Adrenal gland (tissue), 12 donors: ENCODE measurements around the gene STEAP3. TPM values are rescaled to one million over a fixed set of nuclear protein-coding genes. Genes with fewer than 3 reads are reported as not detected.
A peak's percentile ranks its signal among the peaks of the same experiment; 100 is the strongest.

Experiments
- DNase-seq, 7 donors: peaks; one replicate each; pipeline ENCODE4 v3.0.0-alpha.2; 2019 to 2020
- H3K27ac ChIP-seq, 5 donors: fragments of 200-600 bp; sonication (generic) in 4 of 5; 1 replicate in 3 of 5; 2 replicates in 2 of 5; pipeline versions ENCODE4 v1.5.1 to v1.8.0; 2016 to 2020; ENCODE audit warnings: mild to moderate bottlenecking in 1 of 5
- H3K27me3 ChIP-seq: fragments of 200-600 bp; 2 replicates; pipeline ENCODE4 v1.8.0; 2021
- H3K36me3 ChIP-seq, 2 donors: fragments of 200-600 bp; replicated peaks in 1 of 2; 1 replicate in 1 of 2; 2 replicates in 1 of 2; pipeline versions ENCODE4 v1.5.1 to v1.8.0; 2018 to 2022
- H3K4me1 ChIP-seq, 2 donors: fragments of 200-600 bp; replicated peaks in 1 of 2; 1 replicate in 1 of 2; 2 replicates in 1 of 2; pipeline versions ENCODE4 v1.5.1 to v1.8.0; 2018 to 2021
- H3K4me3 ChIP-seq, 4 donors: fragments of 200-600 bp; sonication (generic) in 3 of 4; one replicate each; pipeline ENCODE4 v1.5.1; 2016 to 2018
- H3K9me3 ChIP-seq, 3 donors: fragments of 200-600 bp; sonication (generic) in 1 of 3; replicated peaks in 1 of 3; 1 replicate in 2 of 3; 2 replicates in 1 of 3; pipeline versions ENCODE4 v1.5.1 to v1.8.0; 2016 to 2021
- POLR2A ChIP-seq, 2 donors: fragments of 450-650 bp; IDR thresholded peaks; one replicate each; pipeline ENCODE4 v1.6.1; 2017; ENCODE audit warnings: antibody characterized with exemption in 2 of 2, mild to moderate bottlenecking in 2 of 2, moderate library complexity in 1 of 2
- WGBS, 4 donors: extraction: QIAGEN DNeasy Blood & Tissue Kit in 2 of 4; methylation state at CpG; one replicate each; pipeline versions ENCODE4 v1.1.5 to v1.1.7; 2013 to 2017; 5-methylcytosine and 5-hydroxymethylcytosine counted together
- intact Hi-C, 2 donors: fragments of 100-400 bp; cut with DNase I; formaldehyde crosslinking; loops; one replicate each; pipeline versions ENCODE4 v1.14.1 to v1.15.0; 2022 to 2023
- polyA plus RNA-seq, 3 donors: library from polyadenylated mRNA; stranded (reverse); fragments of 200-250 nt in 2 of 3; fragments of 350-450 nt in 1 of 3; fragmentation: Illumina TruSeq in 1 of 3; extraction: RNeasy Lipid Tissue Mini Kit (QIAGEN cat#74804) in 1 of 3; gene quantifications; one replicate each; pipeline ENCODE4 v1.2.3, GENCODE V29; 2013 to 2014
- total RNA-seq, 9 donors: library from RNA; depleted of rRNA in 4 of 9; stranded (reverse); fragments of >200 nt in 4 of 9; fragments of 120-200 nt in 1 of 9; fragmentation: NEBNext Ultra II Directional in 1 of 9; extraction: Animal tissue kit (Norgen Biotek cat#: 25700) in 1 of 9; gene quantifications; one replicate each; pipeline versions ENCODE4 v1.1.0 to v1.2.4, GENCODE V29; 2013 to 2023
- TF ChIP-seq, protein P1 (sequence below), 6 experiments: fragments of 450-650 bp in 4 of 6; fragments of 200-600 bp in 2 of 6; sonication (generic) in 1 of 6; IDR thresholded peaks; 1 replicate in 5 of 6; 2 replicates in 1 of 6; pipeline versions ENCODE4 v1.5.1 to v1.8.0; 2016 to 2021; ENCODE audit warnings: antibody characterized with exemption in 6 of 6, mild to moderate bottlenecking in 2 of 6, moderate library complexity in 1 of 6
- donor health status: healthy with polysubstance abuse.
- donor health status: Bipolar disorder and iron deficiency.
- donor health status: DM: yes; HTN: yes; CAD: no.
- donor health status: DM: no; HTN: no; CAD: no.
- donor health status: DM: no; HTN: no; CAD: no.
- donor health status: DM: yes; HTN: yes; CAD: no.

STEAP3 gene
- total and polyA plus RNA-seq, 12 donors = 1.3 to 48.2 (median 6.9) TPM

DNA sequence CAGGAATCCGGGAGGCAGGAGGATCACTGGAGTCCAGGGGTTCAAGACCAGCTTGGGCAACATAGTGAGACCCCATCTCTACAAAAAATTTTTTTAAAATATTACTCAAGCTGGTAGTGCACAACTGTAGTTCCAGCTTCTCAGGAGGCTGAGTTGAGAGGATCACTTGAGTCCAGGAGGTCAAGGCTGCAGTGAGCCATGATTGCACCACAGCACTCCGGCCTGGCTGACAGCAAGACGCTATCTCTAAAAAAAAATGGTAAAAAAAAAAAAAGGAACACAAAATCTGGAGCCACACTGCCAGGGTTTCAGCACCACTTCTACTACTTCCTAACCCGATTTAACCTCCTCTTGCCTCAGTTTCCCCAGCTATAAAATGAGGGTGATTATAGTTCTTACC lies 57.0 kb downstream of the STEAP3 start:
- H3K27me3 ChIP-seq = no peaks in the 10 kb centered on the region
- intact Hi-C loops = no loop called here
- 46 to 80% (median 61%) methylated on average over 4 of the region's 4 CpGs for WGBS, 4 donors

DNA sequence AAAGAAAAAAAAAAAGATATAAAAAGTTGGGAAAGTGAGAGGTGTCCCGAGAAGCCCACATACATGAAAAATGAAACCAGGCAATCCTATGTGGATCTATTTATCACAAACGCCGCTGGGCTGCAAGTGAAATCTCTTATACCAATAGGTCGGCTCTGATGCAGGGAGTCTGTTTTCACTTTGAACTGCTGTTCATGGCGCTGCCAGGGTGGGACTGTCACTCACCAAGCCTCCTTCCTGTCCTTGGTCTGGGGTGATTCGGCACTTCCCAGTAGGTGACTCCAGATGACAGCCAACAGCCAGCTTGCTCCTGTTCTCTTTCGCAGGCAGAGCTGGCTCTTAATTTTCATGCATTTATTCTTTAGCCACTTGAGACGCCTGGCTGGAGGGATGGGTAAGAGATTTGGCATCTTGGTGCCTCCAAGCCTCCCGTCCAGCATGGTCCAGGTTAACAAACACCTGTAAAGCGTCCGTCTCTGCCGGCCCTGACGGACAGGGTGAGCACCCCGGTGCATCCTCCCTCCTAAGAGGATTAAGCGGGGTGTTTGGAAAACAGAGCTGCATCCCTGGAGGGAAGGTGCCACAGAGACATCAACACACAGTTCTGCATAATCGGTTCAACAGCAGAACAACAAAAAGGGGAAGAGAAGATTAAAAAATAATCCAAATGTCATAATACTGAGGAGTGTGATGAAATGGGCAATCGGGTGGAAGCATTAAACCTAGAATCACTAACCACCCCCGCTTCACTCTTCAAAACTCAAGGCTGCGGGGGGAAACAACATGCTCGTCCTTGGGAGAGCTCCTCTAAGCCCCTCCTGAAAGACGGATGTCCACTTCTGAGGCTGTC lies 58.7 kb downstream of the STEAP3 start:
- no peaks in the 10 kb centered on the region for H3K4me1 ChIP-seq
- no peak for TF ChIP-seq POLR2A (IDR thresholded peaks at IDR 0.05)
- TF ChIP-seq, protein P1, sequence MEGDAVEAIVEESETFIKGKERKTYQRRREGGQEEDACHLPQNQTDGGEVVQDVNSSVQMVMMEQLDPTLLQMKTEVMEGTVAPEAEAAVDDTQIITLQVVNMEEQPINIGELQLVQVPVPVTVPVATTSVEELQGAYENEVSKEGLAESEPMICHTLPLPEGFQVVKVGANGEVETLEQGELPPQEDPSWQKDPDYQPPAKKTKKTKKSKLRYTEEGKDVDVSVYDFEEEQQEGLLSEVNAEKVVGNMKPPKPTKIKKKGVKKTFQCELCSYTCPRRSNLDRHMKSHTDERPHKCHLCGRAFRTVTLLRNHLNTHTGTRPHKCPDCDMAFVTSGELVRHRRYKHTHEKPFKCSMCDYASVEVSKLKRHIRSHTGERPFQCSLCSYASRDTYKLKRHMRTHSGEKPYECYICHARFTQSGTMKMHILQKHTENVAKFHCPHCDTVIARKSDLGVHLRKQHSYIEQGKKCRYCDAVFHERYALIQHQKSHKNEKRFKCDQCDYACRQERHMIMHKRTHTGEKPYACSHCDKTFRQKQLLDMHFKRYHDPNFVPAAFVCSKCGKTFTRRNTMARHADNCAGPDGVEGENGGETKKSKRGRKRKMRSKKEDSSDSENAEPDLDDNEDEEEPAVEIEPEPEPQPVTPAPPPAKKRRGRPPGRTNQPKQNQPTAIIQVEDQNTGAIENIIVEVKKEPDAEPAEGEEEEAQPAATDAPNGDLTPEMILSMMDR (IDR thresholded peaks at IDR 0.05) = no peak
- DNase-seq = no peak
- 76 to 82% (median 80%) methylated on average over 12 to 21 of the region's 21 CpGs for WGBS, 4 donors
- intact Hi-C loops = no loop called here
- no peaks in the 10 kb centered on the region for H3K36me3 ChIP-seq
- no peaks in the 10 kb centered on the region for H3K9me3 ChIP-seq
- peak overlapping the region in 3 of 5 donors; percentile 7 to 81 (median 41) for H3K27ac ChIP-seq
- H3K27me3 ChIP-seq = no peaks in the 10 kb centered on the region
- no peak overlapping the region for H3K4me3 ChIP-seq

More for the DNA sequence above, 57.0 kb downstream of the STEAP3 start:
- Histone ChIP-seq H3K27ac (no peak overlapping the region), H3K4me3 (no peak overlapping the region), H3K36me3 (no peaks in the 10 kb centered on the region), H3K4me1 (no peaks in the 10 kb centered on the region), H3K9me3 (no peaks in the 10 kb centered on the region)
- TF ChIP-seq POLR2A (IDR thresholded peaks at IDR 0.05) = no peak
- TF ChIP-seq, protein P1 (IDR thresholded peaks at IDR 0.05) = no peak
- DNase-seq = no peak

DNA sequence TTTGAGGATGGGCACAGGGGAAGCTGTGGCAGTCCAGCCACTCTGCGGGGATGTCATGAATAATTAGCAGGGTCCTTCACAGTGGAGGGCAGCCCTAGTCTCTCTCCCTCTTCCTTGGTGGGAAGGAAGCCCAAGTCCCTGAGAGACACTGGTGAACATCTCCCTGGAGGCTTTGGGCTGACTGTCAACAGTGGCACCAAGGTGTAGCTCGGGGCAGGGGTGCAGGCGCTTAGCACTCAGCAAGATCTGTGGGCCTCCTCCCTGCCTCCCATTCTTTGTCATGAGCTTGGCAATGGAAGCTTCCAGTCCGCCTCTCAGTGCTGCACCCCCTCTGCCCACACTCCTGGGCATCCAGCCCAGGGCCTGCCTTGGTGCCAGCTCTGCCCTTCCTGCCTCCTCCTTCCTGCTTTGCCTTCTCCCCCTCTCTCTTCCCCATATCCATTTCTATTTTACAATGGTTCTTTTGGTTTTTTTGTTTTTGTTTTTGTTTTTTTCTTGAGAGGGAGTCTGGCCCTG lies 59.4 kb downstream of the STEAP3 start:
- intact Hi-C loops = no loop called here
- TF ChIP-seq POLR2A (IDR thresholded peaks at IDR 0.05) = no peak
- TF ChIP-seq, protein P1 (IDR thresholded peaks at IDR 0.05) = no peak
- DNase-seq = peak; percentile 54 to 72 (median 63)
- no peaks in the 10 kb centered on the region for H3K27me3 ChIP-seq
- H3K4me3 ChIP-seq = no peak overlapping the region
- H3K4me1 ChIP-seq = no peaks in the 10 kb centered on the region
- peak overlapping the region in 4 of 5 donors; percentile 7 to 81 (median 31) for H3K27ac ChIP-seq
- H3K36me3 ChIP-seq = no peaks in the 10 kb centered on the region
- 63 to 85% (median 76%) methylated on average over 3 to 4 of the region's 4 CpGs for WGBS, 4 donors
- no peaks in the 10 kb centered on the region for H3K9me3 ChIP-seq

DNA sequence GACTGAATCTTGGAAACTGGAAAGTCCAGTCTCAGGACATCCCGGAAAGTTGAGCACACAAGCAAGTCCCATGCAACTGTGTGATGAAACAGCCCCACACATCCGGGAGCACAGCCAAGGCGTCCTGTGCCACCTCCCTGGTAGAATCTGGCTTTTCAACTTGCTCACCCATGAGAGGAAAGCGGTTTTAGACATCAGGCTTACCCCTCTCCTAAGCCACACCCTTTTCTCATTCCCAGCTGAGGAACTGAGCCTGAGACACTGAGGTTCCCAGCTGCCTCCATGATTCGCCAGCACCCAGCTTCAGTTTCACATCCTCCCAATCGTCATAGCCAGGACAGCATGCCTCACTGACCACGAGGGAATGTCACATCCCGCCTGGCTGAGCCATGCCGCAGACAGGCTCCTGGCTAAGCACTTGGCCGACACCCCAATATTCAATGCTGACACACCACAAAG lies 60.3 kb downstream of the STEAP3 start:
- no peak for TF ChIP-seq POLR2A (IDR thresholded peaks at IDR 0.05)
- TF ChIP-seq, protein P1 (IDR thresholded peaks at IDR 0.05) = no peak
- intact Hi-C loops = no loop called here
- Histone ChIP-seq H3K4me1 (no peaks in the 10 kb centered on the region), H3K4me3 (no peak overlapping the region), H3K36me3 (no peaks in the 10 kb centered on the region), H3K9me3 (no peaks in the 10 kb centered on the region), H3K27me3 (no peaks in the 10 kb centered on the region), H3K27ac (peak overlapping the region in 3 of 5 donors; percentile 21 to 37 (median 35))
- DNase-seq = peak; percentile 51 to 80 (median 65)
- WGBS, 4 donors = 76 to 83% (median 78%) methylated on average over 5 to 10 of the region's 10 CpGs
